A673 (cell line): Measurements from ENCODE around the gene HP1BP3. TPM values are rescaled to one million over a fixed set of nuclear protein-coding genes. Genes with fewer than 3 reads are reported as not detected.

Source experiments
- Bru-seq: library from RNA; stranded (reverse); fragments of 400-500 nt; gene quantifications from one replicate; lab custom pipeline; 2021; lab: Mats Ljungman, UMichigan
- BruChase-seq, 2 experiments: library from RNA; stranded (reverse); fragments of 400-500 nt; gene quantifications; one replicate each; lab custom pipeline; 2021; lab: Mats Ljungman, UMichigan
- BruUV-seq: library from RNA; stranded (reverse); fragments of 400-500 nt; replicated peaks from 2 replicates; lab custom pipeline; 2021; lab: Mats Ljungman, UMichigan
- CTCF ChIA-PET: fragments of 300-600 bp; sonication (Branson Sonifier 250); formaldehyde crosslinking; loops from one replicate; lab custom pipeline; 2022; ENCODE audit warnings: antibody characterized with exemption; lab: Charles Lee
- POLR2A ChIA-PET: fragments of 300-600 bp; sonication (Branson Sonifier 250); formaldehyde crosslinking; loops from one replicate; lab custom pipeline; 2022; ENCODE audit warnings: antibody characterized with exemption; ENCODE audit not compliant: low non-redundant PET; lab: Charles Lee
- DNase-seq: peaks from one replicate; pipeline ENCODE4 v3.0.0-alpha.2; 2015; ENCODE audit warnings: low spot score
- H3K27ac ChIP-seq: fragments of 200-600 bp; sonication (generic); 2 replicates; pipeline ENCODE4 v1.5.1; 2016; ENCODE audit warnings: mixed run types, low read depth, mild to moderate bottlenecking, mixed read lengths, antibody characterized with exemption, low read length; ENCODE audit not compliant: poor library complexity, severe bottlenecking
- H3K27me3 ChIP-seq: fragments of 200-600 bp; sonication (generic); replicated peaks from 2 replicates; pipeline ENCODE4 v1.6.1; 2017; ENCODE audit warnings: mixed run types, low read depth, mild to moderate bottlenecking, mixed read lengths, antibody characterized with exemption, low read length; ENCODE audit not compliant: insufficient read depth, poor library complexity
- H3K36me3 ChIP-seq: fragments of 200-600 bp; sonication (generic); 2 replicates; pipeline ENCODE4 v1.6.1; 2016; ENCODE audit warnings: mixed run types, mild to moderate bottlenecking, mixed read lengths, antibody characterized with exemption, low read length; ENCODE audit not compliant: insufficient read depth, poor library complexity, severe bottlenecking
- H3K4me1 ChIP-seq: fragments of 200-600 bp; sonication (generic); 2 replicates; pipeline ENCODE4 v1.6.1; 2017; ENCODE audit warnings: mixed run types, mild to moderate bottlenecking, mixed read lengths, antibody characterized with exemption, low read length; ENCODE audit not compliant: insufficient read depth, poor library complexity, severe bottlenecking
- H3K4me3 ChIP-seq: fragments of 200-600 bp; sonication (generic); 2 replicates; pipeline ENCODE4 v1.5.1; 2016; ENCODE audit warnings: low read depth, mixed run types, mild to moderate bottlenecking, mixed read lengths, low read length; ENCODE audit not compliant: poor library complexity, severe bottlenecking
- H3K9me3 ChIP-seq: fragments of 200-600 bp; sonication (generic); 2 replicates; pipeline ENCODE4 v1.6.1; 2016; ENCODE audit warnings: mixed run types, low read depth, mild to moderate bottlenecking, mixed read lengths, antibody characterized with exemption, low read length; ENCODE audit not compliant: poor library complexity, severe bottlenecking
- EZH2 ChIP-seq: fragments of 200-600 bp; sonication (generic); IDR thresholded peaks from 2 replicates; pipeline ENCODE4 v1.6.1; 2017; ENCODE audit warnings: borderline replicate concordance, low read depth, mild to moderate bottlenecking, mixed read lengths, antibody characterized with exemption, low read length; ENCODE audit not compliant: poor library complexity, severe bottlenecking
- intact Hi-C: fragments of 100-400 bp; cut with micrococcal nuclease; formaldehyde crosslinking; loops from one replicate; pipeline ENCODE4 v1.10.0; 2022; ENCODE audit not compliant: unreplicated experiment
- long read RNA-seq: library from polyadenylated mRNA; stranded (forward); transcript quantifications from one replicate; pipeline ENCODE4 v2.0.0, GENCODE V29; 2022
- total RNA-seq: library from RNA; stranded (reverse); gene quantifications from 2 replicates; pipeline ENCODE4 v1.2.3, GENCODE V29; 2021
- TF ChIP-seq, protein P1 (sequence below): fragments of 300-800, 200-600 bp; sonication (generic); conservative IDR thresholded peaks from 2 replicates; pipeline ENCODE4 v1.5.1; 2017; ENCODE audit warnings: low read depth, mild to moderate bottlenecking, antibody characterized with exemption, low read length, moderate library complexity, mixed read lengths

The HP1BP3 gene, protein sequence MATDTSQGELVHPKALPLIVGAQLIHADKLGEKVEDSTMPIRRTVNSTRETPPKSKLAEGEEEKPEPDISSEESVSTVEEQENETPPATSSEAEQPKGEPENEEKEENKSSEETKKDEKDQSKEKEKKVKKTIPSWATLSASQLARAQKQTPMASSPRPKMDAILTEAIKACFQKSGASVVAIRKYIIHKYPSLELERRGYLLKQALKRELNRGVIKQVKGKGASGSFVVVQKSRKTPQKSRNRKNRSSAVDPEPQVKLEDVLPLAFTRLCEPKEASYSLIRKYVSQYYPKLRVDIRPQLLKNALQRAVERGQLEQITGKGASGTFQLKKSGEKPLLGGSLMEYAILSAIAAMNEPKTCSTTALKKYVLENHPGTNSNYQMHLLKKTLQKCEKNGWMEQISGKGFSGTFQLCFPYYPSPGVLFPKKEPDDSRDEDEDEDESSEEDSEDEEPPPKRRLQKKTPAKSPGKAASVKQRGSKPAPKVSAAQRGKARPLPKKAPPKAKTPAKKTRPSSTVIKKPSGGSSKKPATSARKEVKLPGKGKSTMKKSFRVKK
- 334 and 337 TPM in 2 replicates for total RNA-seq
- percentile 97 among the genes with signal in this experiment for Bru-seq, nascent RNA
- BruChase-seq, experiment 1, labeled RNA remaining after a 2-hour chase = percentile 98 among the genes with signal in this experiment
- percentile 98 among the genes with signal in this experiment for BruChase-seq, experiment 2, labeled RNA remaining after a 6-hour chase
- long read RNA-seq, full-length matches to known transcripts = 15 of 389 reads
- long read RNA-seq, partial matches to known transcripts = 183 of 389 reads
- long read RNA-seq, other reads (novel, unspliced or antisense) = 191 of 389 reads

DNA sequence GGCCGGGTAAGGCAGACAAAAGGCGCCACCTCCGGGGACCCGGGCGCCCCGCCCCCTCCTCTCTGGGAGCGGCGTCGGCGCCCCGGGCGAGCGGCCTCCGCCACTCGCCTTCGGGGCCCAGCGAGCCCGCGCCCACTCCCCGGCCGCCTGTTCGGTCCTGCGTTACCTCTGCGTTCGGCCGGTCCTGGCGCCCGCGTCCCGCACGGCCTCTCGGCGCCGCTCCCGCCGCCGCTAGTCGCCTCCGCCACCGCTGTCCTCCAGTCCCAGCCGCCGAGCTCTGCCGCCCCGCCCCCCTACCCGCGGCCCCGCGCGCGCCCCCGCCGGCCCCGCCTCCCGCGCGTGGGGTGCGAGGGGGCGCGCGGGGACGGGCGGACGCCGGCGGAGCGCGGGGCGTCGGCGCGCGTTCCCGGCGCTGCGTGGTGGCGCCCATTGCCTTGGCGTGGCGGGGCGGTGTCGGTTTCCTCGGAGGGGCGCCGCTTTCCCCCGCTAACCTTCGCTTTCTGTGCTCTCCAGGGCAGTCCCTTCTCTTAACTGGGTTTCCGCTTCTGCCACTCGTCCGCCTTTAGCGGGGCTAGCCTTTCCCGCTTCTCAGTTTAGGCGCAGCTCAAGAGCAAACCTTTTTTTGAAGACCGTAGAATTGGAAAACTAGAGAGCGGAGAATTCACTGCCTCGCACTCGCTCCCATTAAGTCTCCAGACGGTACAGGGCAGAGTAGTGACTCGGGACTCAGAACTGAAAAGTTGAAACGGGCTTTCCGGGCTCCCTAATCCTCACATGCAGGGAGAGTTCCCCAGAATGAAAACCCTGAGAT is at the start of gene HP1BP3:
HP1BP3 (minus strand) TSS at position 279 of the 811 bp plus-strand sequence. CDS start 6,867 bp downstream, outside the sequence.
- DNase-seq = peak; percentile 85
- intact Hi-C loops = no loop called here
- ChIA-PET POLR2A (interaction anchor here (0.6 to 0.9 kb wide), 4 partner anchors 27 to 467 kb away, joined by 3 to 4 read pairs (median 3); no protein-coding TSS in a partner anchor), CTCF (interaction anchor here (0.6 to 2.0 kb wide), 4 partner anchors 80 to 582 kb away, joined by 3 to 7 read pairs (median 5); no protein-coding TSS in a partner anchor)
- no peaks in the 10 kb centered on the region for H3K27me3 ChIP-seq
- TF ChIP-seq EZH2 = no peak
- TF ChIP-seq, protein P1, sequence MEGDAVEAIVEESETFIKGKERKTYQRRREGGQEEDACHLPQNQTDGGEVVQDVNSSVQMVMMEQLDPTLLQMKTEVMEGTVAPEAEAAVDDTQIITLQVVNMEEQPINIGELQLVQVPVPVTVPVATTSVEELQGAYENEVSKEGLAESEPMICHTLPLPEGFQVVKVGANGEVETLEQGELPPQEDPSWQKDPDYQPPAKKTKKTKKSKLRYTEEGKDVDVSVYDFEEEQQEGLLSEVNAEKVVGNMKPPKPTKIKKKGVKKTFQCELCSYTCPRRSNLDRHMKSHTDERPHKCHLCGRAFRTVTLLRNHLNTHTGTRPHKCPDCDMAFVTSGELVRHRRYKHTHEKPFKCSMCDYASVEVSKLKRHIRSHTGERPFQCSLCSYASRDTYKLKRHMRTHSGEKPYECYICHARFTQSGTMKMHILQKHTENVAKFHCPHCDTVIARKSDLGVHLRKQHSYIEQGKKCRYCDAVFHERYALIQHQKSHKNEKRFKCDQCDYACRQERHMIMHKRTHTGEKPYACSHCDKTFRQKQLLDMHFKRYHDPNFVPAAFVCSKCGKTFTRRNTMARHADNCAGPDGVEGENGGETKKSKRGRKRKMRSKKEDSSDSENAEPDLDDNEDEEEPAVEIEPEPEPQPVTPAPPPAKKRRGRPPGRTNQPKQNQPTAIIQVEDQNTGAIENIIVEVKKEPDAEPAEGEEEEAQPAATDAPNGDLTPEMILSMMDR = no peak
- BruUV-seq = TSS peak; percentile 89
- H3K27ac ChIP-seq = peak within 1 kb of the TSS; percentile 98
- peak within 1 kb of the TSS; percentile 99 for H3K4me3 ChIP-seq
- no peaks in the 10 kb centered on the region for H3K9me3 ChIP-seq
- H3K36me3 ChIP-seq = no peaks in the 10 kb centered on the region
- peaks cover 12% of the 10 kb centered on the region for H3K4me1 ChIP-seq

DNA sequence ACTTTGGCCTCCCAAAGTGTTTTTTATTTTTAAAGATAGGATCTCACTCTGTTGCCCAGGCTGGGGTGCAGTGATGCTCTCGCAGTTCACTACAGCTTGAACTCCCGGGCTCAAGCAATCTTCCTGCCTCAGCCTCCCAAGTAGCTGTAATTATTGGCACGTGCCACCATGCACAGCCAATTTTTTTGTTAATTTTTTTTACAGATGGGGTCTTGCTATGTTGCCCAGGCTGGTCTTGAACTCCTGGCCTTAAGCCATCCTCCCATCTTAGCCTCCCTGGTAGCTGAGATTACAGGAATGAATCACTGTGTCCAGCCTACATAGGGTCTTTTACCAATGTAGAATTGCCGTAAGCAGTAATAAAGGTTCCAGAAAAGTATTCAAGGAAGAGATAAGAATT is 49.1 kb upstream of the HP1BP3 start:
- Histone ChIP-seq H3K4me3 (no peak overlapping the region), H3K4me1 (no peaks in the 10 kb centered on the region), H3K27me3 (no peaks in the 10 kb centered on the region), H3K9me3 (no peaks in the 10 kb centered on the region), H3K27ac (no peak overlapping the region), H3K36me3 (peaks cover 10% of the 10 kb centered on the region)
- no peak for DNase-seq
- TF ChIP-seq, protein P1 = no peak
- no peak for TF ChIP-seq EZH2
- ChIA-PET POLR2A (interaction anchor here (0.6 kb wide), 1 partner anchor 35 kb away, joined by 3 read pairs; no protein-coding TSS in a partner anchor), CTCF (no interaction called here)
- no TSS peak for BruUV-seq
- intact Hi-C loops = no loop called here

DNA sequence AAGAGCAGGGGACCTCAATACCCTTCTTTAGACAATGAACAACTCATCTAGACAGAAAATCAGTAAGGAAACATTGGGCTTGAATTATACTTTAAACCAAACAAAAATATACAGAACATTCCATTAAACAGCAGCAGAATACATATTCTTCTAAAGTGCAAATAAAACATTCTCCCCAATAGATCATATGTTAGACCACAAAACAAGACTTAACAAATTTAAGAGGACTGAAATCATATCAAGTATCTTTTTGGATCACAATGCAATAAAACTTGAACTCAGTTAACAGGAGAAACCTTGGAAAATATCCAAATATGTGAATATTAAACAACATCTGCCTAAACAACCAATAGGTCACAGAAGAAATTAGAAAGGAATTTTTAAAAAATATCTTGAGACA is 47.7 kb upstream of the HP1BP3 start:
- POLR2A ChIA-PET = no interaction called here
- DNase-seq = no peak
- CTCF ChIA-PET = no interaction called here
- BruUV-seq = no TSS peak
- intact Hi-C loops = no loop called here
- no peaks in the 10 kb centered on the region for H3K27me3 ChIP-seq
- no peaks in the 10 kb centered on the region for H3K9me3 ChIP-seq
- peaks cover 5% of the 10 kb centered on the region for H3K36me3 ChIP-seq
- no peaks in the 10 kb centered on the region for H3K4me1 ChIP-seq
- H3K4me3 ChIP-seq = no peak overlapping the region
- no peak overlapping the region for H3K27ac ChIP-seq
- TF ChIP-seq EZH2 = no peak
- TF ChIP-seq, protein P1 = no peak
